Measurements from ENCODE around the gene OVAAL.

The OVAAL gene

GRCh38 chr1:180609643-180610555, 51.1 kb downstream of the OVAAL start:
- no peak for DNase-seq

GRCh38 chr1:180610556-180611015, 51.8 kb downstream of the OVAAL start:
- DNase-seq = no peak

DNA sequence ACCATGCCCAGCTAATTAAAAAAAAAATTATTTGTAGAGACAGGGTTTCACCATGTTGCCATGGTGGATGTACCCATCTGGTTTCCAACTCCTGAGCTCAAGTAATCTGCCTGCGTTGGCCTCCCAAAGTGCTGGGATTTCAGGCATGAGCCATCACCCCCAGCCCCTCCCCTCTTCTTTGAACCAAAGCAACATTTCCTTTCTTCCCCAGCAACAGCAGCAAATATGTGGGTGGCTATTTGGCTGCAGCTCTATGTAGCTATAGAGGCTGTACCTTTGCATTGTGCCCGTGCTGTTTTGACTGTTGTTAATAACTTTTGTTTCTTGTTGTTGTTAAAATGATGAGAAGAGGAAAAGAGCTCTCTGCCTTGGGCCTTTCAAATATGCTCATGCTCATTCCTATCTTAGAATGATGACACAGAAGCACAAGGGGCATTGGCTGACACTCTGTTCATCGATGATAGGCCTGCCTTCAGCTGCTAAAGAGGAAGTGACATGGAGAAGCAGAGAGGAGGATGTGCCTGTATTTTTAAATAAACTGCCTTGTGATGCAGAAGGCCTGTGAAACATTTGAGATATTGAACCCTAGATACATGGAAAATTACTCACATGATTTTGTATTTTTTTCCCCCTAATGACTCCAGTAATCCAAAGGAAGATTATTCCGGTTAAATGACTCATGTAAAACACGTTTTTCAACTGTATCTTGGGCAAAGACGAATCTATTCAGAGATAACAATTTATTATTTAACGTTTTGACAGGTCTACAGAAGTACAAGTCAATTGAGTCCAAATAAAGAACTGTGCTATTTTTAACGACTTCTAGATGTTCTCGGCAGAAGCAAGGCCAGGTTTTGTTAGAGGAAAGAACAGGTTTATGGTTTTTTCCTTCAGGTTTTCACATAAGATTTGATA, 52.5 kb downstream of the OVAAL start:
- no peak for DNase-seq

- DNase-seq = no peak
Observed at GRCh38 chr1:180612632-180613031, 53.9 kb downstream of the OVAAL start.

GRCh38 chr1:180614730-180615129, 56.0 kb downstream of the OVAAL start:
- no peak for DNase-seq

GRCh38 chr1:180615493-180616290, 56.9 kb downstream of the OVAAL start:
- DNase-seq = no peak
